Natural killer cell (primary cell): ENCODE results near the gene BRPF1. TPM values are rescaled to one million over a fixed set of nuclear protein-coding genes. Genes with fewer than 3 reads are reported as not detected.
A peak's percentile ranks its signal among the peaks of the same experiment; 100 is the strongest.

Experiments used
- ATAC-seq, 3 donors: fragments of 150-1000 bp in 2 of 3; fragments of 200-7000 bp in 1 of 3; cut with Tn5 transposase; 1 replicate in 1 of 3; 2 replicates in 2 of 3; pipeline ENCODE4 v1.10.0; 2021; ENCODE audit warnings: mild to moderate bottlenecking in 2 of 3, moderate library complexity in 2 of 3
- DNase-seq, 2 donors: peaks; one replicate each; pipeline versions ENCODE4 v3.0.0 to v3.0.0-alpha.2; 2013 to 2021; ENCODE audit warnings: mixed read lengths in 1 of 2
- H3K27ac ChIP-seq: one replicate; pipeline ENCODE4 v1.5.1; 2013; ENCODE audit warnings: mild to moderate bottlenecking, low read length
- H3K27me3 ChIP-seq: one replicate; pipeline ENCODE4 v1.6.1; 2013; ENCODE audit warnings: low read length; ENCODE audit not compliant: control insufficient read depth, insufficient read depth
- H3K36me3 ChIP-seq: one replicate; pipeline ENCODE4 v1.6.1; 2013; ENCODE audit warnings: low read length; ENCODE audit not compliant: control insufficient read depth, insufficient read depth
- H3K4me1 ChIP-seq: one replicate; pipeline ENCODE4 v1.6.1; 2013; ENCODE audit warnings: low read length; ENCODE audit not compliant: control insufficient read depth, insufficient read depth
- H3K4me3 ChIP-seq: one replicate; pipeline ENCODE4 v1.5.1; 2013; ENCODE audit warnings: low read length
- H3K9me3 ChIP-seq: one replicate; pipeline ENCODE4 v1.6.1; 2013; ENCODE audit warnings: low read length; ENCODE audit not compliant: control insufficient read depth, insufficient read depth
- H3K27ac Mint-ChIP-seq, 2 donors: one replicate each; pipeline ENCODE4 v1.8.0; 2022; ENCODE audit warnings: mild to moderate bottlenecking in 2 of 2, mixed read lengths in 2 of 2, moderate library complexity in 1 of 2
- H3K27me3 Mint-ChIP-seq, 2 donors: one replicate each; pipeline ENCODE4 v1.8.0; 2022; ENCODE audit warnings: low read depth in 2 of 2, mixed read lengths in 2 of 2
- H3K36me3 Mint-ChIP-seq: one replicate; pipeline ENCODE4 v1.8.0; 2022; ENCODE audit warnings: mixed read lengths
- H3K4me1 Mint-ChIP-seq, 2 donors: one replicate each; pipeline ENCODE4 v1.8.0; 2022; ENCODE audit warnings: mixed read lengths in 2 of 2
- H3K4me3 Mint-ChIP-seq: one replicate; pipeline ENCODE4 v1.8.0; 2022; ENCODE audit warnings: mild to moderate bottlenecking, moderate library complexity, mixed read lengths
- H3K9me3 Mint-ChIP-seq, 2 donors: one replicate each; pipeline ENCODE4 v1.8.0; 2022; ENCODE audit warnings: mixed read lengths in 2 of 2
- CTCF ChIP-seq: fragments of 200-600 bp; IDR thresholded peaks from one replicate; pipeline ENCODE4 v1.8.0; 2022; ENCODE audit warnings: antibody characterized with exemption
- WGBS: methylation state at CpG from one replicate; pipeline ENCODE4 v1.1.7; 2013; ENCODE audit warnings: missing lambda C conversion rate; ENCODE audit not compliant: insufficient coverage; 5-methylcytosine and 5-hydroxymethylcytosine counted together
- intact Hi-C: fragments of 100-400 bp; cut with micrococcal nuclease; formaldehyde crosslinking; loops from one replicate; pipeline ENCODE4 v1.14.2; 2022
- total RNA-seq, 4 donors: library from RNA; stranded (reverse); fragments of 120-200 nt in 1 of 4; gene quantifications; one replicate each; pipeline versions ENCODE4 v1.2.3 to v1.2.4, GENCODE V29; 2013 to 2022

BRPF1 gene
- total RNA-seq, 3 donors from 2014 or later (not counting 1 experiment from before 2014, with no cell fraction given): 45.1 to 72.1 (median 66.5) TPM

DNA sequence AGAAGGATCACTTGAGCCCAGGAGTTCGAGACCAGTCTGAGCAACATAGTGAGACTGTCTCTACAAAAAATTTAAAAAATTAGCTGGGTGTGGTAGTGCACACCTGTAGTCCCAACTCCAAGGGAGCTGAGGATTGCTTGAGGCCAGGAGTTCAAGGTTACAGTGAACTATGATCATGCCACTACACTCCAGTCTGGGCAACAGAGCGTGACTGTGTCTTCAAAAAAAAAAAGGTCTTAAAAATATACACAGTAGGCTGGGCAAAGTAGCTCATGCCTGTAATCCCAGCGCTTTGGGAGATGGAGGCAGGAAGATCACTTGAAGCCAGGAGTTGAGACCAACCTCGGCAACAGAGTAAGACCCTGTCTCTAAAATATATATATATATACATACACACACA is 49.4 kb downstream of the BRPF1 start:
- intact Hi-C loops: no loop called here
- H3K36me3 ChIP-seq: peaks cover 31% of the 10 kb centered on the region
- 88% methylated on average over 2 of the region's 4 CpGs for WGBS
- peaks cover 7% of the 10 kb centered on the region for H3K36me3 Mint-ChIP-seq
- H3K27me3 Mint-ChIP-seq: no peaks in the 10 kb centered on the region
- H3K27me3 ChIP-seq: no peaks in the 10 kb centered on the region
- no peak for TF ChIP-seq CTCF
- H3K4me3 Mint-ChIP-seq: peak overlapping the region; percentile 80
- H3K27ac Mint-ChIP-seq: peak overlapping the region; percentile 94 to 99
- H3K4me1 ChIP-seq: peaks cover 49% of the 10 kb centered on the region
- ATAC-seq: no peak
- no peaks in the 10 kb centered on the region for H3K9me3 Mint-ChIP-seq
- peaks cover 54 to 57% of the 10 kb centered on the region in 2 donors for H3K4me1 Mint-ChIP-seq
- H3K27ac ChIP-seq: peak overlapping the region; percentile 92
- no peaks in the 10 kb centered on the region for H3K9me3 ChIP-seq
- H3K4me3 ChIP-seq: no peak overlapping the region
- no peak for DNase-seq

DNA sequence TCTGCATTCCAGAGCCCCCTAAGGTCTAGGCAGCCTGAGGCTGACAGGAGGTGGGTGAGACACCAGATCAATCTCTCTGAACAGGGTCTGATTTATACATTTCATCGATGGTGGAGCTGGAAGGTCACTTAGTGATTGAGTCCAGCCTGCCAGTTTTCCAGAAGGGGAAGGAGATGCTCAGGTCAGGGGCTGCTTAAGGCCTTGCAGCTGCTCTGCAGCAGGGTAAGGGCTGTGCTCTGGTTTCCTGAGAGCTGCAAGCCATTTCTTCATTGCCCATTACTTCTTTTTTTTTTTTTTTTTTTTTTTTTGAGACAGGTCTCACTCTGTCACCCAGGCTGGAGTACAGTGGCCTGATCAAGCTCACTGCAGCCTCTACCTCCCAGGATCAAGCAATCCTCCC is 50.0 kb downstream of the BRPF1 start:
- DNase-seq (no peak), ATAC-seq (no peak)
- Histone ChIP-seq H3K4me3 (no peak overlapping the region), H3K9me3 (no peaks in the 10 kb centered on the region), H3K4me1 (peaks cover 49% of the 10 kb centered on the region), H3K27me3 (no peaks in the 10 kb centered on the region), H3K27ac (peak overlapping the region; percentile 92), H3K36me3 (peaks cover 36% of the 10 kb centered on the region)
- TF ChIP-seq CTCF: no peak
- peaks cover 54 to 62% of the 10 kb centered on the region in 2 donors for H3K4me1 Mint-ChIP-seq
- whole genome bisulfite sequencing: 40% methylated on average over 1 of the region's 1 CpG
- H3K27me3 Mint-ChIP-seq: no peaks in the 10 kb centered on the region
- peak overlapping the region; percentile 94 to 99 for H3K27ac Mint-ChIP-seq
- peak overlapping the region; percentile 11 for H3K4me3 Mint-ChIP-seq
- no peaks in the 10 kb centered on the region for H3K9me3 Mint-ChIP-seq
- peaks cover 12% of the 10 kb centered on the region for H3K36me3 Mint-ChIP-seq
- intact Hi-C loops: no loop called here

GRCh38 chr3:9781978-9782603 is 50.6 kb downstream of the BRPF1 start:
- H3K4me1 Mint-ChIP-seq: peaks cover 54 to 66% of the 10 kb centered on the region in 2 donors
- no peaks in the 10 kb centered on the region for H3K27me3 ChIP-seq
- intact Hi-C loops: no loop called here
- TF ChIP-seq CTCF: no peak
- peaks cover 49% of the 10 kb centered on the region for H3K4me1 ChIP-seq
- peak overlapping the region; percentile 53 to 94 for H3K27ac Mint-ChIP-seq
- H3K4me3 ChIP-seq: no peak overlapping the region
- no peaks in the 10 kb centered on the region for H3K9me3 ChIP-seq
- WGBS: 62% methylated on average over 3 of the region's 3 CpGs
- H3K36me3 Mint-ChIP-seq: peaks cover 14% of the 10 kb centered on the region
- peak overlapping the region; percentile 33 for H3K4me3 Mint-ChIP-seq
- H3K36me3 ChIP-seq: peaks cover 40% of the 10 kb centered on the region
- ATAC-seq: no peak
- no peaks in the 10 kb centered on the region for H3K9me3 Mint-ChIP-seq
- no peaks in the 10 kb centered on the region for H3K27me3 Mint-ChIP-seq
- no peak for DNase-seq
- H3K27ac ChIP-seq: peak overlapping the region; percentile 92

- Histone ChIP-seq H3K36me3 (peaks cover 45% of the 10 kb centered on the region), H3K9me3 (no peaks in the 10 kb centered on the region), H3K4me3 (no peak overlapping the region), H3K27me3 (no peaks in the 10 kb centered on the region), H3K27ac (no peak overlapping the region), H3K4me1 (peaks cover 47% of the 10 kb centered on the region)
- Mint-ChIP-seq H3K4me1 (peaks cover 56 to 66% of the 10 kb centered on the region in 2 donors), H3K27me3 (no peaks in the 10 kb centered on the region), H3K27ac (peak overlapping the region; percentile 53 to 94), H3K9me3 (no peaks in the 10 kb centered on the region), H3K4me3 (no peak overlapping the region), H3K36me3 (peaks cover 19% of the 10 kb centered on the region)
- peak in 1 of 2 donors; percentile 46 for DNase-seq
- intact Hi-C loops: no loop called here
- 64% methylated on average over 3 of the region's 3 CpGs for WGBS
- ATAC-seq: no peak
- no peak for TF ChIP-seq CTCF
Observed at GRCh38 chr3:9782770-9783169, 51.2 kb downstream of the BRPF1 start.
